K562 (cell line): ENCODE measurements around the gene ZNF500. TPM values are rescaled to one million over a fixed set of nuclear protein-coding genes. Genes with fewer than 3 reads are reported as not detected.

Experiments
- ATAC-seq: fragments of 200-7000 bp; cut with Tn5 transposase; 3 replicates; pipeline ENCODE4 v1.9.1; 2020; ENCODE audit warnings: moderate library complexity
- BruUV-seq: library from RNA; stranded (reverse); fragments of 400-500 nt; replicated peaks from 2 replicates; lab custom pipeline; 2021; lab: Mats Ljungman, UMichigan
- CTCF ChIA-PET: fragments of 300-600 bp; formaldehyde crosslinking; extraction: SDS; loops from one replicate; lab custom pipeline; 2021; ENCODE audit warnings: low intra/inter-chr PET ratio; lab: Yijun Ruan, JAX
- POLR2A ChIA-PET: fragments of 300-600, 350-650 bp; sonication (Branson Sonifier 250); formaldehyde crosslinking; extraction: SDS; loops from one replicate; lab custom pipeline; 2021; ENCODE audit warnings: antibody characterized with exemption, inconsistent platforms; lab: Yijun Ruan, JAX
- DNase-seq, 4 experiments: peaks; one replicate each; pipeline versions ENCODE4 v3.0.0 to v3.0.0-alpha.2; 2011 to 2018; ENCODE audit warnings: low spot score in 3 of 4, mixed read lengths in 3 of 4; ENCODE audit errors: extremely low read depth in 1 of 4
- FAIRE-seq: peaks from 2 replicates; lab custom pipeline; 2011; peaks lifted over from hg19 to GRCh38; lab: Jason Lieb, UNC
- H2AFZ ChIP-seq: 2 replicates; pipeline ENCODE4 v1.6.0; 2011; ENCODE audit warnings: low read depth, low read length, control low read depth, inconsistent platforms
- H3K27ac ChIP-seq: fragments of 200-600 bp; 3 replicates; pipeline ENCODE4 v1.8.0; 2011; ENCODE audit warnings: low read depth, mild to moderate bottlenecking, control low read depth, inconsistent platforms, low read length, moderate library complexity, mixed read lengths; ENCODE audit errors: extremely low read depth
- H3K27me3 ChIP-seq, 2 experiments: fragments of 300-600 bp in 1 of 2; 2 replicates in 1 of 2; 3 replicates in 1 of 2; pipeline versions ENCODE4 v1.6.0 to v1.8.0; 2011; ENCODE audit warnings: inconsistent platforms in 2 of 2, low read length in 2 of 2, mild to moderate bottlenecking in 1 of 2, mixed read lengths in 1 of 2, moderate library complexity in 1 of 2; ENCODE audit not compliant: control insufficient read depth in 2 of 2, insufficient read depth in 2 of 2
- H3K36me3 ChIP-seq: fragments of 300-600 bp; 3 replicates; pipeline ENCODE4 v1.8.0; 2011; ENCODE audit warnings: mild to moderate bottlenecking, low read length, inconsistent platforms; ENCODE audit not compliant: control insufficient read depth, insufficient read depth
- H3K4me1 ChIP-seq, 2 experiments: fragments of 200-600 bp in 1 of 2; replicated peaks in 1 of 2; 2 replicates in 1 of 2; 3 replicates in 1 of 2; pipeline versions ENCODE4 v1.5.1 to v1.8.0; 2011; ENCODE audit warnings: inconsistent platforms in 2 of 2, low read length in 2 of 2, mild to moderate bottlenecking in 1 of 2, mixed read lengths in 1 of 2, moderate library complexity in 1 of 2; ENCODE audit not compliant: control insufficient read depth in 2 of 2, insufficient read depth in 2 of 2
- H3K4me2 ChIP-seq: 2 replicates; pipeline ENCODE4 v1.6.1; 2011; ENCODE audit warnings: low read length, control low read depth, inconsistent platforms, mixed read lengths; ENCODE audit not compliant: insufficient read depth
- H3K4me3 ChIP-seq: fragments of 200-600 bp; sonication (generic), shearing (Covaris generic); 2 replicates; pipeline ENCODE4 v1.5.1; 2016; ENCODE audit warnings: control low read depth, inconsistent platforms
- H3K79me2 ChIP-seq: fragments of 200-600 bp; 3 replicates; pipeline ENCODE4 v1.8.0; 2011; ENCODE audit warnings: low read length, inconsistent platforms; ENCODE audit not compliant: control insufficient read depth, insufficient read depth
- H3K9ac ChIP-seq, 2 experiments: 2 replicates each; pipeline versions ENCODE4 v1.6.0 to v1.6.1; 2011; ENCODE audit warnings: low read depth in 2 of 2, low read length in 2 of 2, control low read depth in 1 of 2, inconsistent platforms in 1 of 2, mild to moderate bottlenecking in 1 of 2, mixed read lengths in 1 of 2; ENCODE audit not compliant: insufficient read depth in 1 of 2
- H3K9me1 ChIP-seq: one replicate; pipeline ENCODE4 v1.6.0; 2011; ENCODE audit warnings: inconsistent platforms, mild to moderate bottlenecking, low read length, moderate library complexity; ENCODE audit not compliant: control insufficient read depth, insufficient read depth
- H3K9me3 ChIP-seq: replicated peaks from 2 replicates; pipeline ENCODE4 v1.5.1; 2011; ENCODE audit warnings: low read depth, low read length, inconsistent platforms; ENCODE audit not compliant: control insufficient read depth, insufficient read depth
- H4K20me1 ChIP-seq: replicated peaks from 2 replicates; pipeline ENCODE4 v1.6.1; 2011; ENCODE audit warnings: low read length, inconsistent platforms, mixed read lengths; ENCODE audit not compliant: control insufficient read depth, insufficient read depth
- NR2F6 ChIP-seq: fragments of 450-650 bp; formaldehyde crosslinking; IDR thresholded peaks from 2 replicates; pipeline ENCODE4 v1.4.0; 2020; ENCODE audit warnings: mild to moderate bottlenecking
- POLR2G ChIP-seq: fragments of 200-400 bp; formaldehyde crosslinking; IDR thresholded peaks from 2 replicates; pipeline ENCODE4 v1.6.1; 2017; ENCODE audit warnings: low read depth, mild to moderate bottlenecking, antibody characterized with exemption, low read length, moderate library complexity
- POU5F1 ChIP-seq: fragments of 150-350 bp; IDR thresholded peaks from 2 replicates; pipeline ENCODE4 v1.6.1; 2014; ENCODE audit warnings: borderline replicate concordance, low read length, low read depth, mild to moderate bottlenecking; ENCODE audit not compliant: partially characterized antibody
- TCF15 ChIP-seq: fragments of 250-450 bp; sonication (Bioruptor Pico); IDR thresholded peaks from 2 replicates; pipeline ENCODE4 v1.8.0; 2022; ENCODE audit warnings: moderate library complexity, mild to moderate bottlenecking, inconsistent platforms
- ZBTB12 ChIP-seq: fragments of 250-450 bp; sonication (Bioruptor Pico); IDR thresholded peaks from 2 replicates; pipeline ENCODE4 v1.4.0; 2020
- ZNF239 ChIP-seq: fragments of 250-450 bp; sonication (Bioruptor Pico); IDR thresholded peaks from 2 replicates; pipeline ENCODE4 v1.4.0; 2020; ENCODE audit warnings: mild to moderate bottlenecking
- WGBS: fragments of 100-300 bp; shearing (Covaris generic); methylation state at CpG from one replicate; pipeline ENCODE4 v1.1.6; 2016; ENCODE audit warnings: low coverage, mixed read lengths; ENCODE audit not compliant: insufficient coverage; ENCODE audit errors: missing lambda C conversion rate; 5-methylcytosine and 5-hydroxymethylcytosine counted together
- in situ Hi-C: fragments of 300-500 bp; cut with MboI; formaldehyde crosslinking; loops from 4 replicates; pipeline ENCODE4 v1.15.0; 2018; ENCODE audit warnings: inconsistent platforms, mixed read lengths
- intact Hi-C: fragments of 100-400 bp; cut with micrococcal nuclease; formaldehyde crosslinking; loops from 2 replicates; pipeline ENCODE4 v1.14.2; 2022
- polyA plus RNA-seq, 8 experiments: library from polyadenylated mRNA; depleted of rRNA in 4 of 8; stranded (reverse) in 5 of 8; unstranded in 3 of 8; fragments of >200 nt; fragmentation: Nextera tagmentation in 2 of 8; fragmentation: Illumina TruSeq in 1 of 8; extraction: Ambion mirVana in 2 of 8; extraction: Trizol in 1 of 8; gene quantifications; 2 replicates each; pipeline versions ENCODE4 v1.2.1 to v1.2.3, GENCODE V29; 2011 to 2014; ENCODE audit warnings: inconsistent platforms in 1 of 8, missing spikeins in 1 of 8
- total RNA-seq, 7 experiments: library from RNA; depleted of rRNA in 6 of 7; stranded (reverse); fragments of >200 nt in 6 of 7; fragmentation: Illumina TruSeq in 2 of 7; extraction: Trizol in 2 of 7; gene quantifications; 2 replicates each; pipeline versions ENCODE4 v1.2.1 to v1.2.3, GENCODE V29; 2011 to 2021; ENCODE audit warnings: low replicate concordance in 1 of 7
- TF ChIP-seq, protein P1 (sequence below): sonication (generic); formaldehyde crosslinking; IDR thresholded peaks from 2 replicates; pipeline ENCODE4 v1.8.1; 2022; ENCODE audit warnings: missing genetic modification reagents
- TF ChIP-seq, protein P2 (sequence below), 2 experiments: fragments of 450-650 bp in 1 of 2; sonication (generic) in 1 of 2; formaldehyde crosslinking in 1 of 2; IDR thresholded peaks; 2 replicates each; pipeline versions ENCODE4 v1.7.1 to v1.9.0; 2016 to 2022; ENCODE audit warnings: inconsistent platforms in 1 of 2, mild to moderate bottlenecking in 1 of 2, missing genetic modification reagents in 1 of 2

ZNF500 gene
- total and polyA plus RNA-seq, 9 of the 15 experiments (the other 6 are each of a cell fraction or from before 2014, with no cell fraction given), result 0.80 to 20.8 (median 5.3) TPM

- POLR2A ChIA-PET, result interaction anchor here (0.7 kb wide), 1 partner anchor 374 kb away, joined by 3 read pairs; the partner anchor contains the start of gene CORO7
- ATAC-seq (no peak), DNase-seq (no peak), FAIRE-seq (no peak)
- no peaks in the 10 kb centered on the region for H3K79me2 ChIP-seq
- WGBS, result 74% methylated on average over 10 of the region's 10 CpGs
- no peak overlapping the region for H3K27ac ChIP-seq
- no peaks in the 10 kb centered on the region for H3K9me3 ChIP-seq
- in situ Hi-C loops, result no loop called here
- CTCF ChIA-PET, result no interaction called here
- H4K20me1 ChIP-seq, result no peaks in the 10 kb centered on the region
- H3K36me3 ChIP-seq, result no peaks in the 10 kb centered on the region
- H3K4me3 ChIP-seq, result no peak overlapping the region
- H3K4me1 ChIP-seq, result peaks cover 19 to 41% of the 10 kb centered on the region in 2 experiments; a peak in 4 of 5 replicates
- TF ChIP-seq, protein P1, sequence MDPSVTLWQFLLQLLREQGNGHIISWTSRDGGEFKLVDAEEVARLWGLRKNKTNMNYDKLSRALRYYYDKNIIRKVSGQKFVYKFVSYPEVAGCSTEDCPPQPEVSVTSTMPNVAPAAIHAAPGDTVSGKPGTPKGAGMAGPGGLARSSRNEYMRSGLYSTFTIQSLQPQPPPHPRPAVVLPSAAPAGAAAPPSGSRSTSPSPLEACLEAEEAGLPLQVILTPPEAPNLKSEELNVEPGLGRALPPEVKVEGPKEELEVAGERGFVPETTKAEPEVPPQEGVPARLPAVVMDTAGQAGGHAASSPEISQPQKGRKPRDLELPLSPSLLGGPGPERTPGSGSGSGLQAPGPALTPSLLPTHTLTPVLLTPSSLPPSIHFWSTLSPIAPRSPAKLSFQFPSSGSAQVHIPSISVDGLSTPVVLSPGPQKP (CRISPR knock-in tag), result no peak
- TF ChIP-seq ZBTB12 (CRISPR knock-in tag), result no peak
- TF ChIP-seq POLR2G, result no peak
- TF ChIP-seq POU5F1, result no peak
- TF ChIP-seq NR2F6 (CRISPR knock-in tag), result no peak
- no peak for TF ChIP-seq ZNF239
- no peak for TF ChIP-seq TCF15 (CRISPR knock-in tag)
- TF ChIP-seq, protein P2, sequence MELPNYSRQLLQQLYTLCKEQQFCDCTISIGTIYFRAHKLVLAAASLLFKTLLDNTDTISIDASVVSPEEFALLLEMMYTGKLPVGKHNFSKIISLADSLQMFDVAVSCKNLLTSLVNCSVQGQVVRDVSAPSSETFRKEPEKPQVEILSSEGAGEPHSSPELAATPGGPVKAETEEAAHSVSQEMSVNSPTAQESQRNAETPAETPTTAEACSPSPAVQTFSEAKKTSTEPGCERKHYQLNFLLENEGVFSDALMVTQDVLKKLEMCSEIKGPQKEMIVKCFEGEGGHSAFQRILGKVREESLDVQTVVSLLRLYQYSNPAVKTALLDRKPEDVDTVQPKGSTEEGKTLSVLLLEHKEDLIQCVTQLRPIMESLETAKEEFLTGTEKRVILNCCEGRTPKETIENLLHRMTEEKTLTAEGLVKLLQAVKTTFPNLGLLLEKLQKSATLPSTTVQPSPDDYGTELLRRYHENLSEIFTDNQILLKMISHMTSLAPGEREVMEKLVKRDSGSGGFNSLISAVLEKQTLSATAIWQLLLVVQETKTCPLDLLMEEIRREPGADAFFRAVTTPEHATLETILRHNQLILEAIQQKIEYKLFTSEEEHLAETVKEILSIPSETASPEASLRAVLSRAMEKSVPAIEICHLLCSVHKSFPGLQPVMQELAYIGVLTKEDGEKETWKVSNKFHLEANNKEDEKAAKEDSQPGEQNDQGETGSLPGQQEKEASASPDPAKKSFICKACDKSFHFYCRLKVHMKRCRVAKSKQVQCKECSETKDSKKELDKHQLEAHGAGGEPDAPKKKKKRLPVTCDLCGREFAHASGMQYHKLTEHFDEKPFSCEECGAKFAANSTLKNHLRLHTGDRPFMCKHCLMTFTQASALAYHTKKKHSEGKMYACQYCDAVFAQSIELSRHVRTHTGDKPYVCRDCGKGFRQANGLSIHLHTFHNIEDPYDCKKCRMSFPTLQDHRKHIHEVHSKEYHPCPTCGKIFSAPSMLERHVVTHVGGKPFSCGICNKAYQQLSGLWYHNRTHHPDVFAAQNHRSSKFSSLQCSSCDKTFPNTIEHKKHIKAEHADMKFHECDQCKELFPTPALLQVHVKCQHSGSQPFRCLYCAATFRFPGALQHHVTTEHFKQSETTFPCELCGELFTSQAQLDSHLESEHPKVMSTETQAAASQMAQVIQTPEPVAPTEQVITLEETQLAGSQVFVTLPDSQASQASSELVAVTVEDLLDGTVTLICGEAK (IDR thresholded peaks at IDR 0.05), result no peak
- TF ChIP-seq, protein P2 (CRISPR knock-in tag; IDR thresholded peaks at IDR 0.05), result no peak
- H3K4me2 ChIP-seq, result no peak overlapping the region
- H3K9me1 ChIP-seq, result no peaks in the 10 kb centered on the region
- H3K9ac ChIP-seq, result no peak overlapping the region
- intact Hi-C loops, result no loop called here
- BruUV-seq, result no TSS peak
- no peak overlapping the region for H2AFZ ChIP-seq
- no peaks in the 10 kb centered on the region for H3K27me3 ChIP-seq
These were observed 23.9 kb upstream of the ZNF500 start for GRCh38 chr16:4790871-4791270.
